GM12891 (cell line): Measurements from ENCODE around the gene UEVLD.

Experiments
- DNase-seq: peaks from one replicate; pipeline ENCODE4 v3.0.0; 2011; ENCODE audit warnings: low spot score; ENCODE audit not compliant: insufficient read length
- FAIRE-seq: peaks from 2 replicates; lab custom pipeline; 2011; peaks lifted over from hg19 to GRCh38; lab: Jason Lieb, UNC
- PAX5 ChIP-seq: IDR thresholded peaks from 2 replicates; pipeline ENCODE4 v1.6.1; 2011; ENCODE audit warnings: low read length, moderate library complexity, mild to moderate bottlenecking; ENCODE audit not compliant: insufficient read depth, severe bottlenecking
- POLR2A ChIP-seq: IDR thresholded peaks from 2 replicates; pipeline ENCODE4 v1.6.1; 2011; ENCODE audit warnings: low read depth, low read length, control low read depth
- POLR2AphosphoS5 ChIP-seq: IDR thresholded peaks from 2 replicates; pipeline ENCODE4 v1.6.1; 2011; ENCODE audit warnings: low read depth, low read length, control low read depth
- POU2F2 ChIP-seq: IDR thresholded peaks from 2 replicates; pipeline ENCODE4 v1.6.1; 2011; ENCODE audit warnings: low read depth, mild to moderate bottlenecking, control low read depth, low read length, moderate library complexity
- SPI1 ChIP-seq: IDR thresholded peaks from 2 replicates; pipeline ENCODE4 v1.6.1; 2011; ENCODE audit warnings: low read depth, low read length, control low read depth
- TAF1 ChIP-seq: IDR thresholded peaks from 2 replicates; pipeline ENCODE4 v1.6.1; 2011; ENCODE audit warnings: low read depth, low read length, control low read depth

The UEVLD gene

DNA sequence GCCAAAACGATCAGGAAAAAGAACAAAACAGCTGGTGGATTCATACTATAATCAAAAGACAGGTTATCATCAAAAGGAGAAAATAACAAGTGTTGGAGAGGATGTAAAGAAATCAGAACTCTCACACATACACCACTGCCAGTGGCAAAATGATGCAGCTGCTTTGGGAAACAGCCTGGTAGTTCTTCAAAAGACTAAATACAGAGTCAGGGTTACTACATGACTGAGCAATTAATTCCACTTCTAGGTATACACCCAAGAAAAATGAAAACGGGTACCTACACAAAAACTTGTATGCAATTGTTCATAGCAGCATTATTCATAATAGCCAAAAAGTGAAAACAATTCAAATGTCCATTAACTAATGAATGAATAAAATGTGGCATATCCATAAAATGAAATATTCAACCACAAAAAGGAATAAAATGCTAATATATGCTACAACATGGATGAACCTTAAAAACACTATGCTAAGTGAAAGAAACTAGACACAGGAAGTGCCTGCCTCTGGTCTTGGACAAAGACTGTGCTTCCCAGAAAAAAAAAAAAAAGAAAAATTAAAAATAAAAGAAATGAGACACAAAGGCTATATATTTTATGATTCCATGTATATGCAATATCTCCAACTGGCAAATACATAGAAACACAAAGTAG lies 8.3 kb downstream of the UEVLD start:
- TF ChIP-seq POLR2AphosphoS5, result no peak
- TF ChIP-seq PAX5, result no peak
- no peak for TF ChIP-seq SPI1
- no peak for TF ChIP-seq POLR2A
- no peak for TF ChIP-seq POU2F2
- TF ChIP-seq TAF1, result no peak
- DNase-seq (no peak), FAIRE-seq (no peak)

DNA sequence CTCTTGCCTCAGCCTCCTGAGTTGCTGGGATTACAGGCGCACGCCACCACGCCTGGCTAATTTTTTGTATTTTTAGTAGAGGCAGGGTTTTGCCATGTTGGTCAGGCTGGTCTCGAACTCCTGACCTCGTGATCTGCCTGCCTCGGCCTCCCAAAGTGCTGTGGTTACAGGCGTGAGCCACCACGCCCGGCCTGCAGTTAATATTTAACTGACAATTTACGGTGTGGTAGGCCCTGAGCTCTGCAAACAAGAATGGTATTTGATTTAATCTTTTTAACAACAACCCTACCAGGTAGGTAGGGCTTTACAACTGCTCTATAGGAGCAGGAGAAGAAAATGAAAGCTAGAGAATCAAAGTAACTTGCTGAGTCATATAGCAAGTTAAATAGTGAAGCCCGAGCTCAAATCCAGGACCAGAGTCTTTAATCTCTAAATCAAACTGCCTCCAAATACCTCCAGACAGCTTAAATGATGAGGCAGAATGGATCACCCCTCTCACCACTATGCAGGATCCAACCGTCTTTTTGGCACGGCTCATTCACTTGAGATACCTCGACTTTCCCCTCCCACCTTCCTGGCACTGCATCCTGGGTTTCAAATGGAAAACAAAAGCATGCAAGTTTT lies 9.4 kb downstream of the UEVLD start:
- FAIRE-seq (peak; percentile 16), DNase-seq (no peak)
- no peak for TF ChIP-seq POU2F2
- TF ChIP-seq POLR2AphosphoS5, result no peak
- no peak for TF ChIP-seq POLR2A
- TF ChIP-seq SPI1, result no peak

DNA sequence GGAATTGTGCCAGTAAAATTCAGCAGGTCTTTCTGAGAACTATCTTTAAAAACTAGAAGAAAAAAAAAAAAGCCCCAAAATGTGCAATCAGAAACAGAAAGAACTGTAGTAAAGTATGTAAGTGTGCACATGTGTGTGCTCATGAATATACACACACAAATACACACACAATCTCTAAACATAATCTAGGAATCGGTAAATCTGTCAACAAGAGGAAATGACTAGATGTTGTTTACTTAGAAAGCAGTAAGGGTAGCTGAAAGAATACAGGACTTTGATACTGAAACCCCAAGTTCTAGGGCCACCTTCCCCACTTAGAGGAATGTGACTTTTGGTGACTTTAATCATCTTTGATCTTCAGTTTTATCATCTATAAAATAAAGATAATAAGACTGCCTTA lies 13.2 kb downstream of the UEVLD start:
- DNase-seq (no peak), FAIRE-seq (no peak)
- no peak for TF ChIP-seq TAF1
- TF ChIP-seq PAX5, result no peak
- no peak for TF ChIP-seq SPI1
- no peak for TF ChIP-seq POLR2A
- TF ChIP-seq POU2F2, result no peak
- TF ChIP-seq POLR2AphosphoS5, result no peak

DNA sequence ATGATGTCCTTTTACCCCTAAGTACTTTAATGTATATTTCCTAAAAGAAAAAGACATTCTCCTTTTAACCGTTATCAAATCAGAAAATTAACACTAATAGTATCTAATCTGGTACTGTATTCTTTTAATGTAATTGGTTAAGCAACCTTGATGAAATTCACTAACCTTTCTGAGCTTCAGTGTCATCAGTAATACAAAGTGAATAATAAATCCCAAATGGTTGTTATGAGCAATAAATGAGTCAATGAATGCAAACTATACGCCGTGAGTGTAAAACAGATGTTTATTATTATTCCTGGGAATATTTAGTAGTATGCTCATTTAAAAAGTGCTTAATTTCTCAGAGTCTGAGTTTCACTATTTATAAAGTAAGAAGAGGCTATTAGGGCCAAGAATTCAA lies 21.5 kb downstream of the UEVLD start:
- DNase-seq (no peak), FAIRE-seq (no peak)
- no peak for TF ChIP-seq PAX5
- no peak for TF ChIP-seq POLR2A
- TF ChIP-seq POU2F2, result no peak
- TF ChIP-seq SPI1, result no peak
- no peak for TF ChIP-seq POLR2AphosphoS5
- no peak for TF ChIP-seq TAF1

DNA sequence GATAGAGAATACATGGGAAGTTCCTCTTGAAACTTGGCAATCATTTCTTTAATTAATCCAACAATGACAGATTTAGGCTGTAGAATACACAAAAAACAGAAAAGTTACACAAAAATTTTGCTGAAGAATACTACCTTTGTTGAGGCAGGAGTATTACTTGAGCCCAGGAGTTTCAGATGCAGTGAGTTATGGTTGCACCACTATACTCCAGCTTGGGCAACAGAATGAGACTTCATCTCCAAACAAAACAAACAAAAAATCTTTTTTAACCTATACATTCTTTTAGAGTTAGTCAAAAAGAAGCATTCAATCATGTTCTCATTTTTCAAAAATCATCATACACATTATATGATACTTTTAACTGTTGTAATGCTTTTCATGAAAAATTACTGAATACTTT lies 22.1 kb downstream of the UEVLD start:
- DNase-seq, result no peak
- TF ChIP-seq POLR2AphosphoS5 (no peak), POU2F2 (no peak), SPI1 (no peak), POLR2A (no peak), PAX5 (no peak), TAF1 (no peak)
- no peak for FAIRE-seq

DNA sequence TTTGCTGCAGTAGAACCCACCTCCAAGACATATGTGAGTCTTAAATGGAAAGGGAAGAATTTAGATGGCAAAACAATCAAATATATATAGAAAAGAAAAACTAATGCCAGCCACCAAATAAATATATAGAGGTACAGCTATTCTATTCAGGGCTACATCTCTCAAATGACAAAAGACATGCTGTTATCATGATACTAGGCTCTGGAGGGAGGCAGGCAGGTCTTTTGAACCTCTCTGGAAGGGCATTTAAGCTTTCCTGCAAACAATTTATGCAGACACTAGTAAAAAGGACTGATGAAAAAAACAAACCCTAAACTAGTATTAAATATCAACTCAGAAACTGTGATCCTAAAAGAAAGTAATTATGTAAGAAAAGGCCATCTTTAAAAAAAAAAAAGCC lies 24.4 kb downstream of the UEVLD start:
- TF ChIP-seq SPI1 (no peak), POU2F2 (no peak), PAX5 (no peak), TAF1 (no peak), POLR2A (no peak), POLR2AphosphoS5 (no peak)
- FAIRE-seq, result no peak
- no peak for DNase-seq

DNA sequence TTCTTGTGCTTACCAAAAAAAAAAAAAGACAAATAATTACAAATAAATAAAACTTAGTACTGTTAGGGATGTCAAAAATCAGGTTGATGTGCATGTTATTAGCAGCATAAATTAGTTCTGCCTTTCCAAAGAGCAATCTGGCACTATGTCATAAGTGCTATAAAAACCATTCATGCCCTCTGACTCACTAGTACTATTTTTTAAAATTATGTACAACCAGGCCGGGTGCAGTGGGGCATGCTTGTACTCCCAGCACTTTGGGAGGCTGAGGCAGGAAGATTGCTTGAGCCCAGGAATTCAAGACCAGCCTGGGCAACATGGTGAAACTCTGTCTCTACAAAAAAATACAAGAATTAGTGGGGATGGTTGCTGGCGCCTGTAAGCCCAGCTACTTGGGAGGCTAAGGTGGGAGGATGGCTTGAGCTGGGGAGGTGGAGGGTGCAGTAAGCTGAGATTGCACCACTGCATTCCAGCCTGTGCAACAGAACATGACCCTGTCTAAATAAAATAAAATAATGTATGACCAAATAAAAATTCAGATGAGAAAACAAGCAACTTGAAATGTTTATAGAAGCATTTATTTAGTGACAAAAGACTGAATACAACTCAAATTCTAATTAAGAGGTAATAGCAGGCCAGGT lies 25.3 kb downstream of the UEVLD start:
- TF ChIP-seq TAF1, result no peak
- no peak for TF ChIP-seq POLR2AphosphoS5
- no peak for TF ChIP-seq POU2F2
- TF ChIP-seq SPI1, result no peak
- TF ChIP-seq PAX5, result no peak
- no peak for TF ChIP-seq POLR2A
- FAIRE-seq (no peak), DNase-seq (no peak)

DNA sequence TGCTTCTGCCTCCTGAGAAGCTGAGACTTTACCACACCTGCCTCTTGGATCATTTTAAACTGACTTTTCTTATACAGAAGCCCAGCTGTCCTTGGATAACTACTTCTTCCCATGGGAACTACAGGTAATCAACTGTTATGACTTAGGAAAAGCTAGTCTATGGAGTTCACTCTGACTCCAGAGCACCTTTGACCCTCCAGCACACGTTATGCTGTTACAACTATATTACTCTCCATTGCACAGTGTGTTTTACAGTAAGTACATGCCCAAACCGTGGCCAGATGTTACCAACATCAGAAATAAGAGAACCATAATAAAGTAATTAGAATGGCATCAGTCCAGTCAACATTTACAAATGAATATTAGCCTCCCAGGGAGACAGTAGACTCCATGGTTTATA lies 40.5 kb downstream of the UEVLD start:
- DNase-seq (no peak), FAIRE-seq (no peak)
- no peak for TF ChIP-seq POU2F2
- no peak for TF ChIP-seq SPI1
- TF ChIP-seq POLR2A, result no peak
- no peak for TF ChIP-seq PAX5
- TF ChIP-seq POLR2AphosphoS5, result no peak
- TF ChIP-seq TAF1, result no peak

DNA sequence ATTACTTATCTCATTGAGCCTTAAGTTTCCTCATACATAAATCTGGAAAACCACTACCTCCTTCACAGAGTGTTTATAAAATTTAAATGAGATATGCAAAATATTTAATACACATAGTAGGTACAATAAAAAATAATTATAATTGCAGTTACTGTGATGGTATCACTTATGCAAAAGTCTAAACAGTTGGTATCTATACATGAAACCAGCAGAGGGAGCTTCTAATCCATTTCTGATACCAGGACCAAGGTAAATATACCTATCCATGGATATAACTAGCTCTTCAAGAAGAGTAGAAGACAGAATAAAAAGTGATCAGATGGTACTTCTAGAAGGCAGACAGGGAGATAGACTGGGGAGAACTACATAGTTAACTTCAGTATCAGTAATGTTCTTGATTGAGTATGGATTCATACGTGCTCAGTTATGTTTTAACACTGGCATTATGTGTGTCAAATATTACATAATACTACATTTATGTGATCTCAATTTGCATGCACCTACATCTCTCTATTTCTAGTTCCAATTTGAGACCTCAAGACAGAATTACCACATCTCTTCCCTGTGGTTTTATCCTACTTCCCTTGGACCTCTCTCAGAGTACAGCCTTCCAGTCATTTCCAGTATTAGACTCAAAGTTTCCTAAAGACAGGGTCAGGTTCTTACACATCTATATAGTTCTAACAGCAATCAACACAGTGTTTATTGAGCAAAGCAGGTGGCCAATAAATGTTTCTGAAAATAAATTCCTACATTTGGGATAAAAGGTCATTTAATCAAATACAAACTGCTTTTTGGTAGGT lies 48.1 kb downstream of the UEVLD start:
- DNase-seq (no peak), FAIRE-seq (peak; percentile 85)
- TF ChIP-seq PAX5 (no peak), SPI1 (no peak), POU2F2 (no peak), POLR2AphosphoS5 (no peak), TAF1 (no peak), POLR2A (no peak)
